ENCODE results near the gene FHIT.

Gene FHIT

DNA sequence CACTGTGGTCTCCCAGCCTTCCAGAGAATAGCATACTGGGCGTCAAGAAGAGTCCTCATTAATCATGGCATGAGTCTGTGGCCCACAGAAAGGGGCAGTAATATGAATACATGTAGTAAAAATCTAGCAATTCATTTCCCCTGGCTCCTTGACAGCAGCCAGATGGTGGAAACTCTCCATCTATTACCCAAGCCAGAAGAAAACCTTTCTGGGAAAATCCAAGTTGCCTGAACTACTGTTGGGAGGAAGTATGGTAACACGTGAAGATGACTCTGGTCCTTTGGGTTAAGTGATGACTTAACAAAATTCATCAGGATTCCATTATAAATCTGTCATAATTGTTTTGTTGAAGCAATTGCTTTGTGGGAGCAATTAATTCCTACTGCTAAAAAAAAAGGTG, 530.5 kb downstream of the FHIT start:
- no peak overlapping the region for H3K4me3 ChIP-seq (ENCODE audit: low read length)
- H3K27ac ChIP-seq (ENCODE audit: low read depth, low read length), result no peak overlapping the region
- no peaks in the 10 kb centered on the region for H4K20me1 ChIP-seq (ENCODE audit: control insufficient read depth, insufficient read depth, low read depth, low read length)
- H3K27me3 ChIP-seq (ENCODE audit: control insufficient read depth, low read length), result no peaks in the 10 kb centered on the region
- H3K9me2 ChIP-seq (replicated peaks; ENCODE audit: control insufficient read depth, low read length), result no peaks in the 10 kb centered on the region
- no peaks in the 10 kb centered on the region for H3K79me2 ChIP-seq (ENCODE audit: control insufficient read depth, low read length)
- H3K36me3 ChIP-seq (ENCODE audit: control insufficient read depth, low read length), result no peaks in the 10 kb centered on the region
- no peaks in the 10 kb centered on the region for H3F3A ChIP-seq (ENCODE audit: control insufficient read depth, insufficient read depth)
- H3K9me3 ChIP-seq (ENCODE audit: control insufficient read depth, insufficient read depth, low read length), result no peaks in the 10 kb centered on the region
- H3K4me2 ChIP-seq (ENCODE audit: low read length), result no peak overlapping the region
- H3K4me1 ChIP-seq (ENCODE audit: control insufficient read depth, low read length), result no peaks in the 10 kb centered on the region
- TF ChIP-seq, protein P1, sequence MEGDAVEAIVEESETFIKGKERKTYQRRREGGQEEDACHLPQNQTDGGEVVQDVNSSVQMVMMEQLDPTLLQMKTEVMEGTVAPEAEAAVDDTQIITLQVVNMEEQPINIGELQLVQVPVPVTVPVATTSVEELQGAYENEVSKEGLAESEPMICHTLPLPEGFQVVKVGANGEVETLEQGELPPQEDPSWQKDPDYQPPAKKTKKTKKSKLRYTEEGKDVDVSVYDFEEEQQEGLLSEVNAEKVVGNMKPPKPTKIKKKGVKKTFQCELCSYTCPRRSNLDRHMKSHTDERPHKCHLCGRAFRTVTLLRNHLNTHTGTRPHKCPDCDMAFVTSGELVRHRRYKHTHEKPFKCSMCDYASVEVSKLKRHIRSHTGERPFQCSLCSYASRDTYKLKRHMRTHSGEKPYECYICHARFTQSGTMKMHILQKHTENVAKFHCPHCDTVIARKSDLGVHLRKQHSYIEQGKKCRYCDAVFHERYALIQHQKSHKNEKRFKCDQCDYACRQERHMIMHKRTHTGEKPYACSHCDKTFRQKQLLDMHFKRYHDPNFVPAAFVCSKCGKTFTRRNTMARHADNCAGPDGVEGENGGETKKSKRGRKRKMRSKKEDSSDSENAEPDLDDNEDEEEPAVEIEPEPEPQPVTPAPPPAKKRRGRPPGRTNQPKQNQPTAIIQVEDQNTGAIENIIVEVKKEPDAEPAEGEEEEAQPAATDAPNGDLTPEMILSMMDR (IDR thresholded peaks at IDR 0.05; ENCODE audit: low read depth, low read length, poor library complexity, severe bottlenecking), result no peak
- TF ChIP-seq EZH2phosphoT487 (IDR thresholded peaks at IDR 0.05; ENCODE audit: borderline replicate concordance, low read length), result no peak

DNA sequence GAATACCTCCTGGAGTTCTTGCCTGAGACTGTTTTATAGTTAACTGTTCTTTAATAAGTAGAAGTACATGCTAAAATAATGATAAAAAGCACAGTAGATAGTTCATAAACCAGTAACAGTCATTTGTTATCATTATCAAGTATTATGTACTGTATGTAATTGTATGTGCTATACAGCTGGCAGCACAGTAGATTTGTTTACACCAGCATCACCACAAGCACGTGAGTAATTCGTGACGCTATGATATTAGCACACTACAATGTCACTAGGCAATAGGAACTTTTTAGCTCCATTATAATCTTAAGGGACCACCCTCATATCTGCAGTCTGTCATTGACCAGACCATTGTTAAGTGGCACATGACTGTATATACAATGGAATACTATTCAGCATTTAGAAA, 534.7 kb downstream of the FHIT start:
- Histone ChIP-seq H3K36me3 (ENCODE audit: control insufficient read depth, low read length) (no peaks in the 10 kb centered on the region), H3F3A (ENCODE audit: control insufficient read depth, insufficient read depth) (no peaks in the 10 kb centered on the region), H3K27me3 (ENCODE audit: control insufficient read depth, low read length) (no peaks in the 10 kb centered on the region), H3K79me2 (ENCODE audit: control insufficient read depth, low read length) (no peaks in the 10 kb centered on the region), H3K9me2 (replicated peaks; ENCODE audit: control insufficient read depth, low read length) (no peaks in the 10 kb centered on the region), H3K4me1 (ENCODE audit: control insufficient read depth, low read length) (no peaks in the 10 kb centered on the region), H3K4me2 (ENCODE audit: low read length) (no peak overlapping the region), H3K9me3 (ENCODE audit: control insufficient read depth, insufficient read depth, low read length) (no peaks in the 10 kb centered on the region), H3K4me3 (ENCODE audit: low read length) (no peak overlapping the region), H3K27ac (ENCODE audit: low read depth, low read length) (no peak overlapping the region), H4K20me1 (ENCODE audit: control insufficient read depth, insufficient read depth, low read depth, low read length) (no peaks in the 10 kb centered on the region)
- TF ChIP-seq, protein P1 (IDR thresholded peaks at IDR 0.05; ENCODE audit: low read depth, low read length, poor library complexity, severe bottlenecking), result no peak
- TF ChIP-seq EZH2phosphoT487 (IDR thresholded peaks at IDR 0.05; ENCODE audit: borderline replicate concordance, low read length), result no peak

DNA sequence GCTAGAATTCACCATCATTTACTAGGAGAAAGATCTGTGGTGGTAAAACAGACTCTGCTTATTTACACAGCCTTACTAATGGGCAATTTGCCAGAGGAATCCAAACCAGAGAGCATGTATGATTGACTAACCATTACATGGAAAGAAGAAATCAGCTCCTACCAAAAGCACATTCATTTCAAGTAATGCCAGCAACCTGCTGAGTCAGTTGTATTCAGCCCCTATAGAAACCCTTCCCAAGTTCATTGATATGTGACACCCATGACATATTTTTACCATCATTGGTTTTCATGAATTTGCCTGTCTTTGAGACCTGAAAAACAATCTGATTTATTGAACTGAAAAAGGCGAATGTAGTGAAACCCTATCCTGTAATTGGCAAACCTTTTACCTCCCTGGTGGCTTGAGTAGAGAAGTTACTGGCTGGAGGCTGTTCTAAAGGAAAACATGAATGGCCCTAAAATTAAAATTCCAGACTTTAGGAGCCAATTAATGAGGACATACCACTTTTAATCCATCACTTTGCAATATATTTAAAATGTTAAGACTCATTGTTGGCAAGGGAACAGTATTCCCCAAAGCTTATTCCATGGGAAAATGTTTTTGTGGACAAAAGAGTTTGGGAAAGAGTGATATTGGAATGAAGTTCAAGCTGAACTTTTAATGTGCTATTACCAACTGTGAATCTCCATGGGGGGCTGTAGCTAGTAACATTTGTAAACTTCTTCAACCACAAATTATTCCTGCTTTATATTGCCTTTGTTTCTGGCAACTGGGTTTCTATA, 542.9 kb downstream of the FHIT start:
- Histone ChIP-seq H3K36me3 (ENCODE audit: control insufficient read depth, low read length) (no peaks in the 10 kb centered on the region), H3K9me2 (replicated peaks; ENCODE audit: control insufficient read depth, low read length) (no peaks in the 10 kb centered on the region), H3K79me2 (ENCODE audit: control insufficient read depth, low read length) (no peaks in the 10 kb centered on the region), H3K4me2 (ENCODE audit: low read length) (no peak overlapping the region), H3K4me1 (ENCODE audit: control insufficient read depth, low read length) (no peaks in the 10 kb centered on the region), H3K27me3 (ENCODE audit: control insufficient read depth, low read length) (no peaks in the 10 kb centered on the region), H3K4me3 (ENCODE audit: low read length) (no peak overlapping the region), H4K20me1 (ENCODE audit: control insufficient read depth, insufficient read depth, low read depth, low read length) (no peaks in the 10 kb centered on the region), H3K9me3 (ENCODE audit: control insufficient read depth, insufficient read depth, low read length) (no peaks in the 10 kb centered on the region), H3F3A (ENCODE audit: control insufficient read depth, insufficient read depth) (no peaks in the 10 kb centered on the region), H3K27ac (ENCODE audit: low read depth, low read length) (no peak overlapping the region)
- TF ChIP-seq EZH2phosphoT487 (IDR thresholded peaks at IDR 0.05; ENCODE audit: borderline replicate concordance, low read length), result no peak
- TF ChIP-seq, protein P1 (IDR thresholded peaks at IDR 0.05; ENCODE audit: low read depth, low read length, poor library complexity, severe bottlenecking), result no peak
